ENCODE measurements around the gene ETV6. TPM values are rescaled to one million over a fixed set of nuclear protein-coding genes. Genes with fewer than 3 reads are reported as not detected.

ETV6 gene
- total and polyA plus RNA-seq, 9 of the 15 experiments (the other 6 are each of a cell fraction or from before 2014, with no cell fraction given): 0.81 to 12.7 (median 4.1) TPM

DNA sequence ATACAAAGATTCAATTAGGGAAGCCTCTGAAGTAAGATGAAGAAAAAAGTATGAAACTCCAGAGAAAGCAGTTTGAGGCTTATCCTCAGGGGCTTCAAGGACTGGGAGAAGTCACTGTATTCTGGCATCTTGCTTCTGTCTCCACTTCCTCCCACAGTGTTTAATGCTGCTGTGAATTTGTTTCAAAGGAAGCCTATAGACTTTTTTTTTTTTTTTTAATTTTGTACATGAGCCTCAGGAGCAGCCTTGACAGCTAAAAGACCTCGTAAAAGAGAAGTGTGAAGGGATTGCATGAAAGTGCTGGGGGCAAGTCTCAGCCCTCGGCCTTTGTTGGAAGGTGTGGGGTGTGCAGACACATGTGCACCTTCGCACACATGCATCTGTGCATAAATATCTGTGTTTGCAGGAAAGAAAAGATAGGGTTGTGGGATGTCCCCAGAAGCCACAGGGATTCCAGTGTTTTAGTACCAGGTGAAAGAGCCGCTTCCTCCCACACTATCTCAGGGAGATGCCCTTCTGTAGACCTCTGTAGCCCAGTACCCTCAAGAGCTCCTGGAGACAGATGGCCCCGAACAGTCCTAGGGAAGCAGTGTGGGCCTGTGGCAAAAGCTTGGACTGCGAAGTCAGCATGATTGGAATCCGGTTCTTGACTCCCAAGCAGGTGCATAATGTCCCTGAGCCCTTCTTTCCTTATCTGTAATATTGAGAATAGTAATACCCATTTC is 227.8 kb downstream of the ETV6 start (continued):
- TF ChIP-seq, protein P1, sequence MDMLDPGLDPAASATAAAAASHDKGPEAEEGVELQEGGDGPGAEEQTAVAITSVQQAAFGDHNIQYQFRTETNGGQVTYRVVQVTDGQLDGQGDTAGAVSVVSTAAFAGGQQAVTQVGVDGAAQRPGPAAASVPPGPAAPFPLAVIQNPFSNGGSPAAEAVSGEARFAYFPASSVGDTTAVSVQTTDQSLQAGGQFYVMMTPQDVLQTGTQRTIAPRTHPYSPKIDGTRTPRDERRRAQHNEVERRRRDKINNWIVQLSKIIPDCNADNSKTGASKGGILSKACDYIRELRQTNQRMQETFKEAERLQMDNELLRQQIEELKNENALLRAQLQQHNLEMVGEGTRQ (CRISPR knock-in tag; IDR thresholded peaks at IDR 0.05): no peak
- TF ChIP-seq SRSF9 (IDR thresholded peaks at IDR 0.05; ENCODE audit: borderline replicate concordance, low read depth, low read length) (no peak), ZNF764 (CRISPR knock-in tag; IDR thresholded peaks at IDR 0.05; ENCODE audit: low read depth) (no peak)

DNA sequence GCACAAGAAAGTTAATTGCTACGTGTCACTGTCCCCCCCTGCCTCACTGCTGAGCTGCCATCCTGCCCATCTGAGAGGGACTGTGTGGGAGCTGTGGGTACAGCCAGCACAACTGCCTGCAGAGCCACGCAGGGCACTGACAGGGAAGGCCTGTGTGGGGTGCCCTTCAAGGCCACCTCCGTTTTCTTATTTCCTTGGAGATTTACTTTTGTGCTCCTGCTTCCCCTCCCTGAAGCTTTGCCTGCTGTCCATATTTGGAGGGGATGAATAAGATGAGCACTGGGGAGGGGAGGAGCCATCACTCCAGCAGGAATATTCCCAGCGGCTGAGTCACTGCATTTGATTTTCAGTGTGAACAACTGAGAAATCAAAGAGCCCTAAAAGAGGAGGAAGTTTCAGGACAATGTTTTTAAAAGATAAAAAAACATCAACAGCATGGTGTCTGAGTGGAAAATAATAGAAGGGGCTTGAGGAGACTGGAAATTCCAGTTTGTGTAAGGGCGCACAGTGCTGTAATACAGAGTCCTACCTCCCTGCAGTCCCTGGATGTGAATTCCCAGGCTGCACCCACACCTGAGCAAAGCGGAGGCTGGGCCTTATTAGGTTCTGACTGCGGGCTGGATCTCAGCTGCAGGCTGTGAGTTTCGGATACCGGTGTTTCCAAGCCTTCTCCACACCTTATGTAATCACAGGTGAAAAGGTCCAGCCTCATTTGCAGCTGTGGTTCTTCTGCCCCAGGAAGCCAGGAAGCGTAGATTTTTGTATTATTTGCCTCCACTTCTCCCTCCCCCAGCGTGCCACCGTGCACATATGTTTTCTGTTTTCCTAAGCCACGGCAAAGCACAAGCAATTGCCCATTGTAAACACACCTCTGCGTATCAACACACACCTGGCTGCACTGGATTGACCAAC is 228.7 kb downstream of the ETV6 start:
- Histone ChIP-seq H2AFZ (ENCODE audit: low read depth, low read length) (no peak overlapping the region), H3K36me3 (ENCODE audit: control insufficient read depth, insufficient read depth, low read length) (no peaks in the 10 kb centered on the region), H3K9me3 (replicated peaks; ENCODE audit: control insufficient read depth, insufficient read depth, low read depth, low read length) (no peaks in the 10 kb centered on the region), H3K27me3 (ENCODE audit: control insufficient read depth in 2 of 2, insufficient read depth in 2 of 2, low read length in 2 of 2) (no peaks in the 10 kb centered on the region), H3K9ac (ENCODE audit: insufficient read depth in 1 of 2, low read depth in 2 of 2, low read length in 2 of 2) (no peak overlapping the region), H3K9me1 (ENCODE audit: control insufficient read depth, insufficient read depth, low read length) (no peaks in the 10 kb centered on the region), H3K4me1 (replicated peaks in 1 of 2; ENCODE audit: control insufficient read depth in 2 of 2, insufficient read depth in 2 of 2, low read length in 2 of 2) (no peaks in the 10 kb centered on the region), H3K4me2 (ENCODE audit: insufficient read depth, low read length) (no peak overlapping the region), H3K79me2 (ENCODE audit: control insufficient read depth, insufficient read depth, low read length) (no peaks in the 10 kb centered on the region), H3K27ac (ENCODE audit: extremely low read depth, low read depth, low read length) (no peak overlapping the region), H3K4me3 (no peak overlapping the region), H4K20me1 (replicated peaks; ENCODE audit: control insufficient read depth, insufficient read depth, low read length) (no peaks in the 10 kb centered on the region)
- ChIA-PET POLR2A (no interaction called here), CTCF (ENCODE audit: low intra/inter-chr PET ratio) (no interaction called here)
- in situ Hi-C loops (cut with MboI): no loop called here
- 49% methylated on average over 9 of the region's 14 CpGs for WGBS (ENCODE audit: insufficient coverage, low coverage, missing lambda C conversion rate)
- intact Hi-C loops (cut with micrococcal nuclease): no loop called here
- ATAC-seq (no peak), FAIRE-seq (no peak), DNase-seq (ENCODE audit: extremely low read depth in 1 of 4, low spot score in 3 of 4) (no peak)
- no TSS peak for BruUV-seq (replicated peaks)
- TF ChIP-seq ZNF740 (CRISPR knock-in tag; IDR thresholded peaks at IDR 0.05) (no peak), ZNF740 (tag; IDR thresholded peaks at IDR 0.05) (no peak), JUN (IDR thresholded peaks at IDR 0.05; ENCODE audit: borderline replicate concordance, low read depth, low read length) (no peak), JUN (CRISPR knock-in tag; IDR thresholded peaks at IDR 0.05; ENCODE audit: borderline replicate concordance) (no peak)
- TF ChIP-seq, protein P2, sequence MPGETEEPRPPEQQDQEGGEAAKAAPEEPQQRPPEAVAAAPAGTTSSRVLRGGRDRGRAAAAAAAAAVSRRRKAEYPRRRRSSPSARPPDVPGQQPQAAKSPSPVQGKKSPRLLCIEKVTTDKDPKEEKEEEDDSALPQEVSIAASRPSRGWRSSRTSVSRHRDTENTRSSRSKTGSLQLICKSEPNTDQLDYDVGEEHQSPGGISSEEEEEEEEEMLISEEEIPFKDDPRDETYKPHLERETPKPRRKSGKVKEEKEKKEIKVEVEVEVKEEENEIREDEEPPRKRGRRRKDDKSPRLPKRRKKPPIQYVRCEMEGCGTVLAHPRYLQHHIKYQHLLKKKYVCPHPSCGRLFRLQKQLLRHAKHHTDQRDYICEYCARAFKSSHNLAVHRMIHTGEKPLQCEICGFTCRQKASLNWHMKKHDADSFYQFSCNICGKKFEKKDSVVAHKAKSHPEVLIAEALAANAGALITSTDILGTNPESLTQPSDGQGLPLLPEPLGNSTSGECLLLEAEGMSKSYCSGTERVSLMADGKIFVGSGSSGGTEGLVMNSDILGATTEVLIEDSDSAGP (CRISPR knock-in tag; IDR thresholded peaks at IDR 0.05): no peak
